HepG2 (cell line): ENCODE results near the gene SENP5. TPM values are rescaled to one million over a fixed set of nuclear protein-coding genes. Genes with fewer than 3 reads are reported as not detected.

Experiments used
- ARID4A ChIP-seq: sonication (generic); formaldehyde crosslinking; IDR thresholded peaks from 2 replicates; pipeline ENCODE4 v1.5.0; 2020; ENCODE audit warnings: mild to moderate bottlenecking, missing genetic modification reagents, borderline replicate concordance
- GFI1 ChIP-seq: sonication (generic); formaldehyde crosslinking; IDR thresholded peaks from 2 replicates; pipeline ENCODE4 v1.5.0; 2020; ENCODE audit warnings: missing genetic modification reagents, mild to moderate bottlenecking, borderline replicate concordance
- HNF1A ChIP-seq, 2 experiments: sonication (generic) in 1 of 2; formaldehyde crosslinking in 1 of 2; IDR thresholded peaks; 2 replicates each; pipeline versions ENCODE4 v1.4.0 to v1.6.1; 2016 to 2020; ENCODE audit warnings: borderline replicate concordance in 1 of 2, low read depth in 1 of 2, mild to moderate bottlenecking in 1 of 2, missing genetic modification reagents in 1 of 2
- NBN ChIP-seq: fragments of 450-650 bp; conservative IDR thresholded peaks from 2 replicates; pipeline ENCODE4 v1.6.1; 2017
- RFX5 ChIP-seq: IDR thresholded peaks from 2 replicates; pipeline ENCODE4 v1.6.1; 2011; ENCODE audit warnings: low read depth, low read length, improper control_type of control experiment
- SOX13 ChIP-seq, 3 experiments: fragments of 450-650 bp in 1 of 3; sonication (generic) in 1 of 3; formaldehyde crosslinking in 1 of 3; IDR thresholded peaks in 2 of 3; conservative IDR thresholded peaks in 1 of 3; 2 replicates each; pipeline versions ENCODE4 v1.5.0 to v1.6.1; 2016 to 2020; ENCODE audit warnings: antibody characterized with exemption in 1 of 3, mild to moderate bottlenecking in 1 of 3, missing compliant biosample characterization in 1 of 3, missing genetic modification reagents in 1 of 3, moderate library complexity in 1 of 3
- SP4 ChIP-seq: sonication (generic); formaldehyde crosslinking; IDR thresholded peaks from 2 replicates; pipeline ENCODE4 v1.8.1; 2023; ENCODE audit warnings: mild to moderate bottlenecking, missing genetic modification reagents
- ZBTB44 ChIP-seq: sonication (generic); formaldehyde crosslinking; IDR thresholded peaks from 2 replicates; pipeline ENCODE4 v1.4.0; 2020; ENCODE audit warnings: missing genetic modification reagents
- ZNF235 ChIP-seq: sonication (generic); formaldehyde crosslinking; IDR thresholded peaks from 2 replicates; pipeline ENCODE4 v1.8.1; 2023; ENCODE audit warnings: mild to moderate bottlenecking, missing genetic modification reagents, borderline replicate concordance
- ZNF503 ChIP-seq: sonication (generic); formaldehyde crosslinking; IDR thresholded peaks from 2 replicates; pipeline ENCODE4 v1.4.0; 2020; ENCODE audit warnings: missing genetic modification reagents
- ZNF629 ChIP-seq: sonication (generic); formaldehyde crosslinking; conservative IDR thresholded peaks from 2 replicates; pipeline ENCODE4 v1.5.0; 2020; ENCODE audit warnings: missing genetic modification reagents
- polyA plus RNA-seq, 8 experiments: library from polyadenylated mRNA; depleted of rRNA in 3 of 8; stranded (reverse) in 7 of 8; unstranded in 1 of 8; fragments of >200 nt; fragmentation: Illumina TruSeq in 4 of 8; extraction: Trizol in 4 of 8; gene quantifications; 2 replicates each; pipeline versions ENCODE4 v1.2.1 to v1.2.3, GENCODE V29; 2011 to 2016; ENCODE audit warnings: low read depth in 4 of 8, missing spikeins in 1 of 8, mixed read lengths in 1 of 8; ENCODE audit not compliant: insufficient read depth in 1 of 8
- total RNA-seq, 5 experiments: library from RNA; depleted of rRNA; stranded (reverse); fragments of >200 nt; fragmentation: Illumina TruSeq; extraction: Trizol; gene quantifications; 2 replicates each; pipeline ENCODE4 v1.2.3, GENCODE V29; 2016; ENCODE audit warnings: low read depth in 1 of 5
- TF ChIP-seq, protein P1 (sequence below): sonication (generic); formaldehyde crosslinking; IDR thresholded peaks from 2 replicates; pipeline ENCODE4 v1.5.1; 2020; ENCODE audit warnings: missing genetic modification reagents, mild to moderate bottlenecking, borderline replicate concordance

The SENP5 gene
- total and polyA plus RNA-seq, 2 of the 13 experiments (the other 11 are each of a cell fraction or from before 2014, with no cell fraction given) = 17.6 to 30.9 TPM

GRCh38 chr3:196948442-196949284, 80.9 kb downstream of the SENP5 start (continued):
- no peak for TF ChIP-seq RFX5
- TF ChIP-seq SP4 (CRISPR knock-in tag) = peak; percentile 77
- TF ChIP-seq SOX13 (IDR thresholded peaks at IDR 0.05) = no peak
- TF ChIP-seq SOX13 (CRISPR knock-in tag; conservative IDR thresholded peaks at IDR 0.05 in 1 of 2, IDR thresholded peaks at IDR 0.05 in 1 of 2) = no peak
- no peak for TF ChIP-seq NBN
- TF ChIP-seq ARID4A (CRISPR knock-in tag) = peak; percentile 41; the same call in 1 of the 2 replicates
- TF ChIP-seq HNF1A (IDR thresholded peaks at IDR 0.05; ENCODE audit: low read depth) = no peak
- TF ChIP-seq HNF1A (CRISPR knock-in tag; IDR thresholded peaks at IDR 0.05; ENCODE audit: borderline replicate concordance) = no peak; the same call in 1 of the 2 replicates
- TF ChIP-seq, protein P1, sequence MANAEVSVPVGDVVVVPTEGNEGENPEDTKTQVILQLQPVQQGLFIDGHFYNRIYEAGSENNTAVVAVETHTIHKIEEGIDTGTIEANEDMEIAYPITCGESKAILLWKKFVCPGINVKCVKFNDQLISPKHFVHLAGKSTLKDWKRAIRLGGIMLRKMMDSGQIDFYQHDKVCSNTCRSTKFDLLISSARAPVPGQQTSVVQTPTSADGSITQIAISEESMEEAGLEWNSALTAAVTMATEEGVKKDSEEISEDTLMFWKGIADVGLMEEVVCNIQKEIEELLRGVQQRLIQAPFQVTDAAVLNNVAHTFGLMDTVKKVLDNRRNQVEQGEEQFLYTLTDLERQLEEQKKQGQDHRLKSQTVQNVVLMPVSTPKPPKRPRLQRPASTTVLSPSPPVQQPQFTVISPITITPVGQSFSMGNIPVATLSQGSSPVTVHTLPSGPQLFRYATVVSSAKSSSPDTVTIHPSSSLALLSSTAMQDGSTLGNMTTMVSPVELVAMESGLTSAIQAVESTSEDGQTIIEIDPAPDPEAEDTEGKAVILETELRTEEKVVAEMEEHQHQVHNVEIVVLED = peak; percentile 21; the same call in 1 of the 2 replicates
- TF ChIP-seq ZNF503 (CRISPR knock-in tag) = no peak
- TF ChIP-seq ZBTB44 (CRISPR knock-in tag) = no peak
- no peak for TF ChIP-seq ZNF235 (CRISPR knock-in tag)
- TF ChIP-seq ZNF629 (CRISPR knock-in tag) = no peak
- TF ChIP-seq GFI1 (CRISPR knock-in tag) = no peak
